HK-2 (cell line): ENCODE data around the gene R3HCC1L.

Source experiments
- DNase-seq: peaks from one replicate; pipeline ENCODE4 v3.0.0-alpha.2; 2018; ENCODE audit not compliant: unreplicated experiment

R3HCC1L gene

GRCh38 chr10:98276311-98276710, 141.9 kb downstream of the R3HCC1L start:
- DNase-seq = no peak

- DNase-seq = no peak
These were observed 151.0 kb downstream of the R3HCC1L start for GRCh38 chr10:98285416-98285815.

- DNase-seq = no peak
These were observed 152.0 kb downstream of the R3HCC1L start for GRCh38 chr10:98286419-98286818.

DNA sequence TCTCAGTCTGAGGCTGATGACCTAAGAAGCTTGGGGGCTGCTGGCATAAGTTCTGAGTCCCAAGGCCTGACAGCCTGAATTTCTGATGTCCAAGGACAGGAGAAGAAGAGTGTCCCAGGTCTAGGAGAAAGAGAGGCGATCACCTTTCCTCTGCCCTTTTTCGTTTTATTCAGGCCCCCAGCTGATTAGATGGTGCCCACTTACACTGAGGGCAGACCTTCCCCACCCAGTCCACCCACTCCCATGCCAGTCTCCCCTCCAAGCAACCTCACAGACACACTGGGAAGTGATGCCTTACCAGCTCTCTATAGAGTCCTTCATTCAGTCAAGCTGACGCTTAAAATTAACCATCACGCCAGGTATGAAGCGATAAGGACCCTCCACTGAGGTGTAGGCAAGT, 152.9 kb downstream of the R3HCC1L start:
- no peak for DNase-seq

DNA sequence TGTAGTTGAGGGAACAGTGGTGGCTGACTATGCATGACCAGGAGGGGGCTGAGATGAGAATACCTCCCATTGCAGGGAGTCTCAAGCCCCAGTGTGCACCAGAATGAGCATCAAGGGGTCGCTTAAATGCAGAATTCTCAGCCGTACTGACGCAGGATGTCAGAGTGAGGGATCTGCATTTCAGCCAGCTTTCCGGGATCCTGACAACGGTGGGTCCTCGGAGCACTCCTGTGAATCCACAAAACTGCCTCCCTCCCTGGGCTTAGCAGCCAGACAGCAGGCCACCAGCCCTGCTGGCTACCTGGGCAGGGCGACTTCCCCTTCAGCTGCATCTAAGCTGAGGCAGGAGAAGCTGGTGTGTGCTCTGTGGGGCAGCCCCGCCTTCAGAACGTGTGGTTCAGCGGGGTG, 155.3 kb downstream of the R3HCC1L start:
- no peak for DNase-seq

GRCh38 chr10:98292971-98293370, 158.5 kb downstream of the R3HCC1L start:
- DNase-seq = no peak

- no peak for DNase-seq
These were observed 159.3 kb downstream of the R3HCC1L start for GRCh38 chr10:98293550-98294269.

GRCh38 chr10:98294270-98294627, 159.8 kb downstream of the R3HCC1L start:
- no peak for DNase-seq
